Astrocyte (in vitro differentiated cells and primary cell): ENCODE data around the gene GRIK1.

Experiments used
- EZH2 ChIP-seq: IDR thresholded peaks from 2 replicates; pipeline ENCODE4 v1.6.1; 2012; ENCODE audit warnings: mild to moderate bottlenecking, low read length, inconsistent platforms; ENCODE audit not compliant: insufficient read depth
- TF ChIP-seq, protein P1 (sequence below): IDR thresholded peaks from 2 replicates; pipeline ENCODE4 v1.5.1; 2011; ENCODE audit warnings: low read depth, mild to moderate bottlenecking, inconsistent platforms, low read length, moderate library complexity; ENCODE audit not compliant: insufficient read depth

DNA sequence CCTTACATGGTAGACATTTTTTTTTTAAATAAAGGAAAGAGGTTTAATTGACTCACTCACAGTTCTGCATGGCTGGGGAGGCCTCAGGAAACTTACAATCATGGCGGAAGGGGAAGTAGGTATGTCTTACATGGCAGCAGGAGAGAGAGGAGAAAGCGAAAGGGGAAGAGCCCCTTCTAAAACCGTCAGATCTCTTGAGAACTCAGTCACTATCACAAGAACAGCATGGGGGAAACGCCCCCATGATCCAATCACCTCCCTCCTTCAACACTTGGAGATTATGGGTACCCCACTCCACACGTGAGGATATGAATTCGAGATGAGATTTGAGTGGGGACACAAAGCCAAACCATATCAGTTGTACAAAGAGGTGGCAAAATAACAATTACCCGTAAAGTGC lies 301.7 kb downstream of the GRIK1 start:
- TF ChIP-seq, protein P1, sequence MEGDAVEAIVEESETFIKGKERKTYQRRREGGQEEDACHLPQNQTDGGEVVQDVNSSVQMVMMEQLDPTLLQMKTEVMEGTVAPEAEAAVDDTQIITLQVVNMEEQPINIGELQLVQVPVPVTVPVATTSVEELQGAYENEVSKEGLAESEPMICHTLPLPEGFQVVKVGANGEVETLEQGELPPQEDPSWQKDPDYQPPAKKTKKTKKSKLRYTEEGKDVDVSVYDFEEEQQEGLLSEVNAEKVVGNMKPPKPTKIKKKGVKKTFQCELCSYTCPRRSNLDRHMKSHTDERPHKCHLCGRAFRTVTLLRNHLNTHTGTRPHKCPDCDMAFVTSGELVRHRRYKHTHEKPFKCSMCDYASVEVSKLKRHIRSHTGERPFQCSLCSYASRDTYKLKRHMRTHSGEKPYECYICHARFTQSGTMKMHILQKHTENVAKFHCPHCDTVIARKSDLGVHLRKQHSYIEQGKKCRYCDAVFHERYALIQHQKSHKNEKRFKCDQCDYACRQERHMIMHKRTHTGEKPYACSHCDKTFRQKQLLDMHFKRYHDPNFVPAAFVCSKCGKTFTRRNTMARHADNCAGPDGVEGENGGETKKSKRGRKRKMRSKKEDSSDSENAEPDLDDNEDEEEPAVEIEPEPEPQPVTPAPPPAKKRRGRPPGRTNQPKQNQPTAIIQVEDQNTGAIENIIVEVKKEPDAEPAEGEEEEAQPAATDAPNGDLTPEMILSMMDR, result no peak
- no peak for TF ChIP-seq EZH2
